K562 (cell line): ENCODE data around the gene DTNB. TPM values are rescaled to one million over a fixed set of nuclear protein-coding genes. Genes with fewer than 3 reads are reported as not detected.

Experiments used
- ATAC-seq: fragments of 200-7000 bp; cut with Tn5 transposase; 3 replicates; pipeline ENCODE4 v1.9.1; 2020; ENCODE audit warnings: moderate library complexity
- BruUV-seq: library from RNA; stranded (reverse); fragments of 400-500 nt; replicated peaks from 2 replicates; lab custom pipeline; 2021; lab: Mats Ljungman, UMichigan
- CTCF ChIA-PET: fragments of 300-600 bp; formaldehyde crosslinking; extraction: SDS; loops from one replicate; lab custom pipeline; 2021; ENCODE audit warnings: low intra/inter-chr PET ratio; lab: Yijun Ruan, JAX
- POLR2A ChIA-PET: fragments of 300-600, 350-650 bp; sonication (Branson Sonifier 250); formaldehyde crosslinking; extraction: SDS; loops from one replicate; lab custom pipeline; 2021; ENCODE audit warnings: antibody characterized with exemption, inconsistent platforms; lab: Yijun Ruan, JAX
- DNase-seq, 4 experiments: peaks; one replicate each; pipeline versions ENCODE4 v3.0.0 to v3.0.0-alpha.2; 2011 to 2018; ENCODE audit warnings: low spot score in 3 of 4, mixed read lengths in 3 of 4; ENCODE audit errors: extremely low read depth in 1 of 4
- FAIRE-seq: peaks from 2 replicates; lab custom pipeline; 2011; peaks lifted over from hg19 to GRCh38; lab: Jason Lieb, UNC
- H2AFZ ChIP-seq: 2 replicates; pipeline ENCODE4 v1.6.0; 2011; ENCODE audit warnings: low read depth, low read length, control low read depth, inconsistent platforms
- H3K27ac ChIP-seq: fragments of 200-600 bp; 3 replicates; pipeline ENCODE4 v1.8.0; 2011; ENCODE audit warnings: low read depth, mild to moderate bottlenecking, control low read depth, inconsistent platforms, low read length, moderate library complexity, mixed read lengths; ENCODE audit errors: extremely low read depth
- H3K27me3 ChIP-seq, 2 experiments: fragments of 300-600 bp in 1 of 2; 2 replicates in 1 of 2; 3 replicates in 1 of 2; pipeline versions ENCODE4 v1.6.0 to v1.8.0; 2011; ENCODE audit warnings: inconsistent platforms in 2 of 2, low read length in 2 of 2, mild to moderate bottlenecking in 1 of 2, mixed read lengths in 1 of 2, moderate library complexity in 1 of 2; ENCODE audit not compliant: control insufficient read depth in 2 of 2, insufficient read depth in 2 of 2
- H3K36me3 ChIP-seq: fragments of 300-600 bp; 3 replicates; pipeline ENCODE4 v1.8.0; 2011; ENCODE audit warnings: mild to moderate bottlenecking, low read length, inconsistent platforms; ENCODE audit not compliant: control insufficient read depth, insufficient read depth
- H3K4me1 ChIP-seq, 2 experiments: fragments of 200-600 bp in 1 of 2; replicated peaks in 1 of 2; 2 replicates in 1 of 2; 3 replicates in 1 of 2; pipeline versions ENCODE4 v1.5.1 to v1.8.0; 2011; ENCODE audit warnings: inconsistent platforms in 2 of 2, low read length in 2 of 2, mild to moderate bottlenecking in 1 of 2, mixed read lengths in 1 of 2, moderate library complexity in 1 of 2; ENCODE audit not compliant: control insufficient read depth in 2 of 2, insufficient read depth in 2 of 2
- H3K4me2 ChIP-seq: 2 replicates; pipeline ENCODE4 v1.6.1; 2011; ENCODE audit warnings: low read length, control low read depth, inconsistent platforms, mixed read lengths; ENCODE audit not compliant: insufficient read depth
- H3K4me3 ChIP-seq: fragments of 200-600 bp; sonication (generic), shearing (Covaris generic); 2 replicates; pipeline ENCODE4 v1.5.1; 2016; ENCODE audit warnings: control low read depth, inconsistent platforms
- H3K79me2 ChIP-seq: fragments of 200-600 bp; 3 replicates; pipeline ENCODE4 v1.8.0; 2011; ENCODE audit warnings: low read length, inconsistent platforms; ENCODE audit not compliant: control insufficient read depth, insufficient read depth
- H3K9ac ChIP-seq, 2 experiments: 2 replicates each; pipeline versions ENCODE4 v1.6.0 to v1.6.1; 2011; ENCODE audit warnings: low read depth in 2 of 2, low read length in 2 of 2, control low read depth in 1 of 2, inconsistent platforms in 1 of 2, mild to moderate bottlenecking in 1 of 2, mixed read lengths in 1 of 2; ENCODE audit not compliant: insufficient read depth in 1 of 2
- H3K9me1 ChIP-seq: one replicate; pipeline ENCODE4 v1.6.0; 2011; ENCODE audit warnings: inconsistent platforms, mild to moderate bottlenecking, low read length, moderate library complexity; ENCODE audit not compliant: control insufficient read depth, insufficient read depth
- H3K9me3 ChIP-seq: replicated peaks from 2 replicates; pipeline ENCODE4 v1.5.1; 2011; ENCODE audit warnings: low read depth, low read length, inconsistent platforms; ENCODE audit not compliant: control insufficient read depth, insufficient read depth
- H4K20me1 ChIP-seq: replicated peaks from 2 replicates; pipeline ENCODE4 v1.6.1; 2011; ENCODE audit warnings: low read length, inconsistent platforms, mixed read lengths; ENCODE audit not compliant: control insufficient read depth, insufficient read depth
- NR2C1 ChIP-seq, 2 experiments: fragments of 450-650 bp; IDR thresholded peaks; 2 replicates each; pipeline ENCODE4 v1.6.1; 2017; ENCODE audit warnings: mild to moderate bottlenecking in 2 of 2, antibody characterized with exemption in 1 of 2, inconsistent platforms in 1 of 2, missing compliant biosample characterization in 1 of 2, missing genetic modification characterization in 1 of 2
- PHB ChIP-seq: fragments of 250-450 bp; sonication (Bioruptor Pico); IDR thresholded peaks from 2 replicates; pipeline ENCODE4 v1.5.0; 2021
- RBM17 ChIP-seq: fragments of 200-400 bp; formaldehyde crosslinking; IDR thresholded peaks from 2 replicates; pipeline ENCODE4 v1.6.1; 2017; ENCODE audit warnings: low read depth, mild to moderate bottlenecking, low read length, borderline replicate concordance
- SFPQ ChIP-seq: fragments of 200-400 bp; formaldehyde crosslinking; IDR thresholded peaks from 2 replicates; pipeline ENCODE4 v1.6.1; 2017; ENCODE audit warnings: mild to moderate bottlenecking, low read depth, low read length, moderate library complexity
- WGBS: fragments of 100-300 bp; shearing (Covaris generic); methylation state at CpG from one replicate; pipeline ENCODE4 v1.1.6; 2016; ENCODE audit warnings: low coverage, mixed read lengths; ENCODE audit not compliant: insufficient coverage; ENCODE audit errors: missing lambda C conversion rate; 5-methylcytosine and 5-hydroxymethylcytosine counted together
- in situ Hi-C: fragments of 300-500 bp; cut with MboI; formaldehyde crosslinking; loops from 4 replicates; pipeline ENCODE4 v1.15.0; 2018; ENCODE audit warnings: inconsistent platforms, mixed read lengths
- intact Hi-C: fragments of 100-400 bp; cut with micrococcal nuclease; formaldehyde crosslinking; loops from 2 replicates; pipeline ENCODE4 v1.14.2; 2022
- polyA plus RNA-seq, 8 experiments: library from polyadenylated mRNA; depleted of rRNA in 4 of 8; stranded (reverse) in 5 of 8; unstranded in 3 of 8; fragments of >200 nt; fragmentation: Nextera tagmentation in 2 of 8; fragmentation: Illumina TruSeq in 1 of 8; extraction: Ambion mirVana in 2 of 8; extraction: Trizol in 1 of 8; gene quantifications; 2 replicates each; pipeline versions ENCODE4 v1.2.1 to v1.2.3, GENCODE V29; 2011 to 2014; ENCODE audit warnings: inconsistent platforms in 1 of 8, missing spikeins in 1 of 8
- total RNA-seq, 7 experiments: library from RNA; depleted of rRNA in 6 of 7; stranded (reverse); fragments of >200 nt in 6 of 7; fragmentation: Illumina TruSeq in 2 of 7; extraction: Trizol in 2 of 7; gene quantifications; 2 replicates each; pipeline versions ENCODE4 v1.2.1 to v1.2.3, GENCODE V29; 2011 to 2021; ENCODE audit warnings: low replicate concordance in 1 of 7

The DTNB gene
- total and polyA plus RNA-seq, 9 of the 15 experiments (the other 6 are each of a cell fraction or from before 2014, with no cell fraction given): 0.18 to 2.0 (median 0.77) TPM; not detected in 2

GRCh38 chr2:25389161-25389560 lies 284.2 kb downstream of the DTNB start:
- POLR2A ChIA-PET: no interaction called here
- in situ Hi-C loops: no loop called here
- Histone ChIP-seq H4K20me1 (no peaks in the 10 kb centered on the region; the same call in 1 of the 2 replicates), H3K27ac (no peak overlapping the region), H3K4me2 (no peak overlapping the region), H3K79me2 (no peaks in the 10 kb centered on the region), H3K4me1 (no peaks in the 10 kb centered on the region), H3K4me3 (no peak overlapping the region), H3K36me3 (no peaks in the 10 kb centered on the region), H3K9me1 (no peaks in the 10 kb centered on the region), H2AFZ (no peak overlapping the region), H3K27me3 (peaks cover 29 to 47% of the 10 kb centered on the region in 2 experiments), H3K9me3 (no peaks in the 10 kb centered on the region), H3K9ac (no peak overlapping the region)
- TF ChIP-seq RBM17 (no peak), SFPQ (no peak), PHB (CRISPR knock-in tag) (no peak), NR2C1 (IDR thresholded peaks at IDR 0.05) (no peak), NR2C1 (tag; IDR thresholded peaks at IDR 0.05) (no peak)
- intact Hi-C loops: no loop called here
- CTCF ChIA-PET: no interaction called here
- no peak for DNase-seq
- no peak for ATAC-seq
- BruUV-seq: no TSS peak
- FAIRE-seq: no peak
- 12% methylated on average over 9 of the region's 9 CpGs for WGBS
